OCI-LY3 (cell line): ENCODE measurements around the gene CSRP1.

Experiments
- EZH2phosphoT487 ChIP-seq: fragments of 200-600 bp; shearing (Covaris generic); IDR thresholded peaks from 2 replicates; pipeline ENCODE4 v1.6.1; 2018; ENCODE audit warnings: antibody characterized with exemption, mixed run types, low read depth
- TF ChIP-seq, protein P1 (sequence below): fragments of 200-600, 300-600 bp; sonication (generic); IDR thresholded peaks from 2 replicates; pipeline ENCODE4 v1.5.1; 2014; ENCODE audit warnings: antibody characterized with exemption, low read length, low read depth

DNA sequence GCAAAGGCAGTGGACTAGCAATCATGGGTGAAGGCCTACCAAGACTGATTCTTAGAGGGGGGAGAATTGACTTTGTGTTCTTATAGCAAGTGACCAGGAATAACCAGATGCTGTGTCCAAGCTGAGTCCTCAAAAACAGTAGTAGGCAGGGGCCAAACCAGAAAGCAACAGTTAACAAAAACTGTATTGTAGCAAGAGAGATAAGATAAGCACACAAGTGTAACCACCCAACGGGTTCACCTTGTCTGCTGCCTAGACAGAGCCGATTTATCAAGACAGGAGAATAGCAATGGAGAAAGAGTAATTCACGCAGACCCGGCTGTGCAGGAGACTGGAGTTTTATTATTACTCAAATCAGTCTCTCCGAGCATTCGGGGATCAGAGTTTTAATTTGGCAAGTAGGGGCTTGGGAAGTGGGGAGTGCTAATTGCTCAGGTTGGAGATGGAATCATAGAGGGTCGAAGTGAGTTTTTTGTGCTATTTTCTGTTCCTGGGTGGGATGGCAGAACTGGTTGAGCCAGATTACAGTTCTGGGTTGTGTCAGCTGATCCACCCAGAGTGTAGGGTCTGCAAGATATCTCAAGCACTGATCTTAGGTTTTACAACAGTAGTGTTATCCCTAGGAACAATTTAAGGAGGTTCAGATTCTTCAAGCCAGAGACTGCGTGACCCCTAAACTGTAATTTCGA lies 8.3 kb upstream of the CSRP1 start:
- TF ChIP-seq, protein P1, sequence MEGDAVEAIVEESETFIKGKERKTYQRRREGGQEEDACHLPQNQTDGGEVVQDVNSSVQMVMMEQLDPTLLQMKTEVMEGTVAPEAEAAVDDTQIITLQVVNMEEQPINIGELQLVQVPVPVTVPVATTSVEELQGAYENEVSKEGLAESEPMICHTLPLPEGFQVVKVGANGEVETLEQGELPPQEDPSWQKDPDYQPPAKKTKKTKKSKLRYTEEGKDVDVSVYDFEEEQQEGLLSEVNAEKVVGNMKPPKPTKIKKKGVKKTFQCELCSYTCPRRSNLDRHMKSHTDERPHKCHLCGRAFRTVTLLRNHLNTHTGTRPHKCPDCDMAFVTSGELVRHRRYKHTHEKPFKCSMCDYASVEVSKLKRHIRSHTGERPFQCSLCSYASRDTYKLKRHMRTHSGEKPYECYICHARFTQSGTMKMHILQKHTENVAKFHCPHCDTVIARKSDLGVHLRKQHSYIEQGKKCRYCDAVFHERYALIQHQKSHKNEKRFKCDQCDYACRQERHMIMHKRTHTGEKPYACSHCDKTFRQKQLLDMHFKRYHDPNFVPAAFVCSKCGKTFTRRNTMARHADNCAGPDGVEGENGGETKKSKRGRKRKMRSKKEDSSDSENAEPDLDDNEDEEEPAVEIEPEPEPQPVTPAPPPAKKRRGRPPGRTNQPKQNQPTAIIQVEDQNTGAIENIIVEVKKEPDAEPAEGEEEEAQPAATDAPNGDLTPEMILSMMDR: no peak
- no peak for TF ChIP-seq EZH2phosphoT487
